HG03039 (cell line): ENCODE measurements around the gene ADAMTS18.

Experiments
- ATAC-seq: cut with Tn5 transposase; IDR thresholded peaks from one replicate; pipeline ENCODE4 v1.9.1; 2021; ENCODE audit warnings: mild to moderate bottlenecking, moderate library complexity; ENCODE audit not compliant: unreplicated experiment

ADAMTS18 gene

GRCh38 chr16:77396461-77396860 is 38.4 kb downstream of the ADAMTS18 start:
- ATAC-seq: no peak

- ATAC-seq: no peak
These were observed 40.1 kb downstream of the ADAMTS18 start for GRCh38 chr16:77394699-77395098.

GRCh38 chr16:77393955-77394354 is 40.9 kb downstream of the ADAMTS18 start:
- ATAC-seq: no peak

DNA sequence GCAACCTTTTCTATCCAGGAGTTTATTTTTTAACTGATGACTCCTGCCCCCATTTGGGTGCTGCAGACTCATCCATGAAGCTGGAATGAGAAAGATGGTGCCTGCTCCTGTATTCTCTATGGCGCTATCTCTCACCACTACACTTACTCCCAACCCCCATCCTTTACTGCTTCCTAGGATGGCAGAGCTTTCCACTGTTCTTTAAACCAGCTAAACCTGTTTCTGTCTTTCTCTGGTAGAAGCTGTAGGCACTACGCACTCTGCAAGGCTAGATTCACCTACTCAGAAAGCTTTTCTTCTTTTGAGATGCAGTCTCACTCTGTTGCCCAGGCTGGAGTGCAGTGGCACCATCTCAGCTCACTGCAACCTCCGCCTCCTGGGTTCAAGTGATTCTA is 47.0 kb downstream of the ADAMTS18 start:
- ATAC-seq: no peak

GRCh38 chr16:77386831-77387814 is 47.7 kb downstream of the ADAMTS18 start:
- ATAC-seq: no peak

DNA sequence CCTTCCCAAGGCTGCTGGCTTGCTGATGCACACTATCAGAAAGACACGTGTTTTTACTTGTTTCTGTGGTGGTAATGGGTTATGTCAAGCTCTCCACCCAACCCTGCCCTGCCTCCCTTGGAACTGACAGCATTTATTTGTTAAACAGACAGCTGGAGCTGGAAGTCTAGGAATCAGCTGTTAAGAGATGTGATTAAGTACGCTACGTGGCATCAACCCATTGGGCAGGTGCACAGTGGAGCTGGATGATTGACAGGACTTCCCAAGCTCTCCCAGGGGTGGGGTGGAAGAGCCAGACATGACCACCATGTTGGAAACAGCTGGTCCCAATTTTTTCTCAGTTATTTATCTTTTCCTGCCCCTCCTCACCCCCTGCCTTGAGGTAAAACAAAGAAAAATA is 49.4 kb downstream of the ADAMTS18 start:
- ATAC-seq: no peak

- ATAC-seq: no peak
These were observed 51.1 kb downstream of the ADAMTS18 start for GRCh38 chr16:77383606-77384187.

- no peak for ATAC-seq
These were observed 58.5 kb downstream of the ADAMTS18 start for GRCh38 chr16:77376358-77376757.

DNA sequence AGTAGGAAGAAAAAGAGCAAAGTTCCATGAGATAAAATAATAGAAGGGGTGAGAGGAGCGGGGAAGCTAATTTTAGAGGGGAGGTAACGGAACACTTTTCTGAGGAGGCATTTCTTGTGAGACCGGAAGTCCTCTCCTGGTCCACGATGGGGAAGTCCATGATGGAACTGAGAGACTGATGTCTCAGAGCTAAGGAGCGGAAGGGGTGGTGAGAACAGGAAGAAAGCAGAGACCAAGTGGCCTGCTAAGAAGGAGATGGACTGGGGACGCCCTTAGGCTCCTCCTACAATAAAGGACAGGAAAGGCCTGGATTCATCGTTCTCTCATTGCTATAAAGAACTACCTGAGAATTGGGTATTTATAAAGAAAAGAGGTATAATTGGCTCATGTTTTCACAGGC is 59.4 kb downstream of the ADAMTS18 start:
- no peak for ATAC-seq

DNA sequence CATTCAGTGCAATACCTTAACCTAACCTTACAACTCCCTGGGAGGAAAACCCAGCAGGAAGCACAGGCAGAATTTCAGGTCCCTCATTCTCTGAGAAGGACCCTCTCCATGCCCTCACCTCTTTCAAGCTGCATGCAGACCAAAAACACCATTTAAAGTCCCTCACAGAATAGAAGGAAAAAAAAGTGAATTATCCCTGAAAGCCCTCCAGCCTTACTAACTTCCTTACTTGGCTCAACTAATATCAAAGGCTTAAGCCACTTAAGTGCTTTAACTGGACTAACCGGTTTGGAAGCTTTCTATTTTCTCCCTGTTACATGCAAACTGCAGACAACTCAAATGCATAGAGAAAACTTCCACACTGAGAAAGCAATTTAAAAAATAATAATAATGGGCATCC is 60.5 kb downstream of the ADAMTS18 start:
- no peak for ATAC-seq

DNA sequence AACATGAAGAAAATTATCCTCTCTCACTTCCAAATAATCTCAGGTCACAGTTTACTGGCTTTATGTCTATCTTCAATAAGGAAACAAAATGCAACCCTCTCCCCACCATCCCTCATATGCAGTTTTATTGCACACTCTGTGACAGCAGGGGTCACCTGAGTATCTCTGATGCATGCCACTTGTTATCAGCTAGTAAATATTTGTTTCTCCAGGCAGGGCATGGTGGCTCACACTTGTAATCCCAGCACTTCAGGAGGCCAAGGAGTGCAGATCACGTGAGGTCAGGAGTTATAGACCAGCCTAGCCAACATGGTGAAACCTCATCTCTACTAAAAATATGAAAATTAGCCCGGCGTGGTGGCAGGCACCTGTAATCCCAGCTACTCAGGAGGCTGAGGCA is 61.1 kb downstream of the ADAMTS18 start:
- ATAC-seq: no peak

DNA sequence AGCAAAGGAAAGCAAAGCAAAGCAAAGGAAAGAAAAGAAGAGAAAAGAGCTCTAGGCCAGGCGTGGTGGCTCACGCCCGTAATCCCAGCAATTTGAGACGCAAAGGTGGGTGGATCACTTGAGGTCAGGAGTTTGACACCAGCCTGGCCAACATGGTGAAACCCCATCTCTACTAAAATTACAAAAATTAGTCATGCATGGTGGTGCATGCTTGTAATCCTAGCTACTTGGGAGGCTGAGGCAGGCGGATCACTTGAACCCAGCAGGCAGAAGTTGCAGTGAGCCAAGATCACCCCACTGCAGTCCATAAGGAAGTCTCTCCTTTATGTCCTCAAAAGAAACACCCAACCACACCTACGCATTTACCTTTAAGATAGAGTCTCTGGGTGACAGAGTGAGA is 70.1 kb downstream of the ADAMTS18 start:
- no peak for ATAC-seq

- ATAC-seq: no peak
These were observed 75.8 kb downstream of the ADAMTS18 start for GRCh38 chr16:77359065-77359502.

DNA sequence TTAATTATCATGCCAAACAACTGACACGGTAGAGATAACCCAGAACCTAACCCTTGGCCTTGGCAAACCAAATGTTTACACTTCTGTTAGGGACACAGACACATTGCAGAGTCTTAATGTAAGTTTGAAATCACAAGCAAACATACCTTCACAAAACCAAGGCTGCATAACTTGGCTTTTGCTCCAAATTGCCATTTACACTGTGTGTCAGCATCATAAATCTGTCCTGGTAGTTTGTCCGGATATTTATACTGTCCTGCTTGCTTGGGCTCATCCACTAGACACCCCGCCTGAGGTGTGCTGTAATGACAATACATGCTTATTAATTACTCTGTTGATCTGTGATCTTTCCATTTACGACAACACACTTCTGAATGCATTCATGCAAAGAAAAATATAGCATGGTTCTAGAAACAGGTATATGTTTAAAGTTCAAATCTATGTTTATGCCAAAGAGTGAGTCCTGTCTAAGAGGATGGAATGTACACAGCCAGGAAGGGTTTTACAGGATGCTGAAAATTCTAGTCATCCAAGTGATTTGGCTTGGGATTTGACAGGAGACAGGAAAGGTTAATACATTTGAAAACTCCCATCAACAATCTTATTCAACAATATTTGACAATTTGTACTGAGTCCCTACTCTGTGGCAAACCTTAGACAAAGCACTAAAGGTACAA is 81.1 kb downstream of the ADAMTS18 start:
- no peak for ATAC-seq

GRCh38 chr16:77344341-77344740 is 90.5 kb downstream of the ADAMTS18 start:
- no peak for ATAC-seq

GRCh38 chr16:77336637-77337036 is 98.2 kb downstream of the ADAMTS18 start:
- ATAC-seq: no peak

DNA sequence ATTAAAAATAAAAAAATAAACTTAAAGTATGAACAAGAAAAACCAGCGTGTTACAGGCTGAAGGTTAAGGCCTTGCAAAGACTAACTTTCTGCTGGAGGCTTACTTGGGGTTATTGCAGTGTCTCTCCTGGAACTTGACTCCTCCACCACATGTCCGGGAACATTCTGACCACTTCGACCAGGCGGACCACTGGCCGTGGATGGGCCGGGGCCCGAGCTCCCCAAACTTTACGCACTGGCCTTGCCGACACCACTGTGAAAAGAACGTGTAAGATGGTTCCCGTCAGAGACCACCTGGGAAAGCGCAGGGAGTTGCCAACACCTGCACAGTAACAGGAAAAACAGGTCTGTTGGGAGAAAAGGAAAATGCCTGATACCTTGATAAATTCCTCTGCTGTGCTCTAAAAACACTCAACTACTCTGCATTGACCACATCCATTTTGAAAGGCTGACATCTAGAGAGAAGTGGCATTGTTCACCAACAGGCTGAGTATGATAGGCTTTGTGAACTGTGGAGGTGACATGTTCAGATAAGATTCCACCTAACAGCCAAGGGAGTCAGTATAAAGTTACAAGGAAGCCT is 99.1 kb downstream of the ADAMTS18 start:
- ATAC-seq: no peak

GRCh38 chr16:77332792-77333191 is 102.0 kb downstream of the ADAMTS18 start:
- no peak for ATAC-seq

- ATAC-seq: no peak
These were observed 102.8 kb downstream of the ADAMTS18 start for GRCh38 chr16:77331802-77332586.

DNA sequence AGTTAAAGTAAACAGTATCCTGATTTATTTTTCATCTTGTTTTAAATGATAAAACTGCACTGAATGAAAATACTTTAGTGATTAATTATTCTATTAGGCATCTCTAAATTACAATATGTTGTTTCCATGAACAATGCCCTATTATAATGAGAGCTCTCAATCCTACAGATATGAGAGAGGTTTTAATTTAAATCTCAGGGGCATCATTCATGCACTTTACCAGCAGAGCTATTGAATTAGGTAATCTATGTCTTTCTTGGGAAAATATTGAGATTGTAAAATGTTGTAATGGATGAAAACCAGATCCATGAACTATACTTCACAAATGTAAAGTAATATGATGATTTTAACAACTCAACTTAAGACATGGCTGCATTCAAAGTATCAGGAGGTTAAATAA is 103.8 kb downstream of the ADAMTS18 start:
- ATAC-seq: no peak
